HepG2 (cell line): ENCODE data around the gene CDC25C. TPM values are rescaled to one million over a fixed set of nuclear protein-coding genes. Genes with fewer than 3 reads are reported as not detected.

Source experiments
- DMTF1 ChIP-seq: sonication (generic); formaldehyde crosslinking; IDR thresholded peaks from 2 replicates; pipeline ENCODE4 v1.4.0; 2020; ENCODE audit warnings: mild to moderate bottlenecking, missing genetic modification reagents
- GMEB2 ChIP-seq: IDR thresholded peaks from 2 replicates; pipeline ENCODE4 v1.6.1; 2016; ENCODE audit warnings: missing biosample characterization, missing genetic modification reagents, low read depth
- ISL2 ChIP-seq: sonication (generic); formaldehyde crosslinking; IDR thresholded peaks from 2 replicates; pipeline ENCODE4 v1.5.0; 2020; ENCODE audit warnings: missing genetic modification reagents
- ISX ChIP-seq: sonication (generic); formaldehyde crosslinking; conservative IDR thresholded peaks from 2 replicates; pipeline ENCODE4 v1.5.0; 2020; ENCODE audit warnings: missing genetic modification reagents
- MAF1 ChIP-seq: sonication (generic); formaldehyde crosslinking; IDR thresholded peaks from 2 replicates; pipeline ENCODE4 v1.5.0; 2020; ENCODE audit warnings: missing genetic modification reagents, borderline replicate concordance
- MBD4 ChIP-seq: IDR thresholded peaks from 2 replicates; pipeline ENCODE4 v1.6.1; 2012; ENCODE audit warnings: low read length, inconsistent platforms, borderline replicate concordance
- MNT ChIP-seq: fragments of 450-650 bp; IDR thresholded peaks from 2 replicates; pipeline ENCODE4 v1.6.1; 2016
- NCOR1 ChIP-seq: fragments of 200-600 bp; sonication (generic); IDR thresholded peaks from 2 replicates; pipeline ENCODE4 v1.7.0; 2017; ENCODE audit warnings: antibody characterized with exemption, low read length, borderline replicate concordance
- PTBP1 ChIP-seq: fragments of 200-400 bp; formaldehyde crosslinking; IDR thresholded peaks from 2 replicates; pipeline ENCODE4 v1.6.1; 2018; ENCODE audit warnings: low read length, low read depth; ENCODE audit not compliant: poor library complexity, severe bottlenecking
- SOX6 ChIP-seq, 2 experiments: fragments of 450-650 bp in 1 of 2; sonication (generic) in 1 of 2; formaldehyde crosslinking in 1 of 2; IDR thresholded peaks; 2 replicates each; pipeline versions ENCODE4 v1.4.0 to v1.6.1; 2017 to 2020; ENCODE audit warnings: antibody characterized with exemption in 1 of 2, mild to moderate bottlenecking in 1 of 2, missing genetic modification reagents in 1 of 2
- TERF1 ChIP-seq: sonication (generic); formaldehyde crosslinking; IDR thresholded peaks from 2 replicates; pipeline ENCODE4 v1.8.0; 2022; ENCODE audit warnings: mild to moderate bottlenecking, missing genetic modification reagents, moderate library complexity
- THAP7 ChIP-seq: sonication (generic); formaldehyde crosslinking; IDR thresholded peaks from 2 replicates; pipeline ENCODE4 v1.8.1; 2023; ENCODE audit warnings: mild to moderate bottlenecking, missing genetic modification reagents
- THYN1 ChIP-seq: sonication (generic); formaldehyde crosslinking; IDR thresholded peaks from 2 replicates; pipeline ENCODE4 v1.8.1; 2023; ENCODE audit warnings: low read depth, mild to moderate bottlenecking, moderate library complexity, missing genetic modification reagents, borderline replicate concordance
- ZBTB21 ChIP-seq: sonication (generic); formaldehyde crosslinking; IDR thresholded peaks from 2 replicates; pipeline ENCODE4 v1.4.0; 2020; ENCODE audit warnings: missing genetic modification reagents
- ZC3H4 ChIP-seq: sonication (generic); formaldehyde crosslinking; IDR thresholded peaks from 2 replicates; pipeline ENCODE4 v1.4.0; 2020; ENCODE audit warnings: missing genetic modification reagents, borderline replicate concordance
- ZFP36L2 ChIP-seq: sonication (generic); formaldehyde crosslinking; IDR thresholded peaks from 2 replicates; pipeline ENCODE4 v1.4.0; 2020; ENCODE audit warnings: missing genetic modification reagents
- ZFP41 ChIP-seq: sonication (generic); formaldehyde crosslinking; IDR thresholded peaks from 2 replicates; pipeline ENCODE4 v1.4.0; 2020; ENCODE audit warnings: mild to moderate bottlenecking, missing genetic modification reagents, borderline replicate concordance
- ZNF160 ChIP-seq: sonication (generic); formaldehyde crosslinking; IDR thresholded peaks from 2 replicates; pipeline ENCODE4 v1.8.0; 2022; ENCODE audit warnings: mild to moderate bottlenecking, inconsistent platforms, missing genetic modification reagents
- ZNF333 ChIP-seq: sonication (generic); formaldehyde crosslinking; IDR thresholded peaks from 2 replicates; pipeline ENCODE4 v1.4.0; 2020; ENCODE audit warnings: mild to moderate bottlenecking, missing genetic modification reagents, borderline replicate concordance
- ZNF570 ChIP-seq: sonication (generic); formaldehyde crosslinking; IDR thresholded peaks from 2 replicates; pipeline ENCODE4 v1.4.0; 2020; ENCODE audit warnings: mild to moderate bottlenecking, missing genetic modification reagents, borderline replicate concordance
- ZNF777 ChIP-seq: sonication (generic); formaldehyde crosslinking; IDR thresholded peaks from 2 replicates; pipeline ENCODE4 v1.4.0; 2020; ENCODE audit warnings: missing genetic modification reagents
- polyA plus RNA-seq, 8 experiments: library from polyadenylated mRNA; depleted of rRNA in 3 of 8; stranded (reverse) in 7 of 8; unstranded in 1 of 8; fragments of >200 nt; fragmentation: Illumina TruSeq in 4 of 8; extraction: Trizol in 4 of 8; gene quantifications; 2 replicates each; pipeline versions ENCODE4 v1.2.1 to v1.2.3, GENCODE V29; 2011 to 2016; ENCODE audit warnings: low read depth in 4 of 8, missing spikeins in 1 of 8, mixed read lengths in 1 of 8; ENCODE audit not compliant: insufficient read depth in 1 of 8
- total RNA-seq, 5 experiments: library from RNA; depleted of rRNA; stranded (reverse); fragments of >200 nt; fragmentation: Illumina TruSeq; extraction: Trizol; gene quantifications; 2 replicates each; pipeline ENCODE4 v1.2.3, GENCODE V29; 2016; ENCODE audit warnings: low read depth in 1 of 5

CDC25C gene
- total and polyA plus RNA-seq, 2 of the 13 experiments (the other 11 are each of a cell fraction or from before 2014, with no cell fraction given), result 17.7 to 27.6 TPM

- TF ChIP-seq ZC3H4 (CRISPR knock-in tag) (no peak; the same call in 1 of the 2 replicates), THYN1 (0 out of 2 replicates have a peak, but pooled peaks have one; percentile 64), ISX (CRISPR knock-in tag) (no peak; the same call in 1 of the 2 replicates), SOX6 (IDR thresholded peaks at IDR 0.05) (no peak), SOX6 (CRISPR knock-in tag; IDR thresholded peaks at IDR 0.05) (peak; percentile 72), MBD4 (no peak), DMTF1 (CRISPR knock-in tag) (no peak; the same call in 1 of the 2 replicates), TERF1 (CRISPR knock-in tag) (no peak), MNT (no peak), ZNF160 (CRISPR knock-in tag) (peak; percentile 92), ZNF333 (CRISPR knock-in tag) (peak; percentile 27; the same call in 1 of the 2 replicates), GMEB2 (CRISPR knock-in tag) (0 out of 2 replicates have a peak, but pooled peaks have one; percentile 8), THAP7 (CRISPR knock-in tag) (0 out of 2 replicates have a peak, but pooled peaks have one; percentile 61), ZFP41 (peak; percentile 86), PTBP1 (no peak), ZBTB21 (CRISPR knock-in tag) (peak; percentile 87), NCOR1 (no peak), ZNF570 (CRISPR knock-in tag) (no peak), MAF1 (CRISPR knock-in tag) (peak; percentile 84), ZNF777 (peak; percentile 57), ISL2 (CRISPR knock-in tag) (peak; percentile 78), ZFP36L2 (CRISPR knock-in tag) (0 out of 2 replicates have a peak, but pooled peaks have one; percentile 58)
Observed at GRCh38 chr5:138337685-138338410, 6.2 kb upstream of the CDC25C start, which contains the start of gene FAM53C (continued).
